IMR-90 (cell line): Measurements from ENCODE around the gene APBB1IP. TPM values are rescaled to one million over a fixed set of nuclear protein-coding genes. Genes with fewer than 3 reads are reported as not detected.

ENCODE experiments used
- ATAC-seq: fragments of 200-7000 bp; cut with Tn5 transposase; 2 replicates; pipeline ENCODE4 v1.9.1; 2020; ENCODE audit warnings: low read depth, mild to moderate bottlenecking, moderate library complexity
- Bru-seq: library from RNA; stranded (reverse); fragments of 400-500 nt; gene quantifications from one replicate; lab custom pipeline; 2021; lab: Mats Ljungman, UMichigan
- BruChase-seq, 2 experiments: library from RNA; stranded (reverse); fragments of 400-500 nt; gene quantifications; one replicate each; lab custom pipeline; 2021; lab: Mats Ljungman, UMichigan
- BruUV-seq: library from RNA; stranded (reverse); fragments of 400-500 nt; replicated peaks from 2 replicates; lab custom pipeline; 2021; lab: Mats Ljungman, UMichigan
- CTCF ChIA-PET: fragments of 300-600 bp; formaldehyde crosslinking; extraction: SDS; loops from one replicate; lab custom pipeline; 2021; ENCODE audit warnings: antibody characterized with exemption; lab: Yijun Ruan, JAX
- POLR2A ChIA-PET: fragments of 300-600 bp; sonication (Branson Sonifier 250); formaldehyde crosslinking; loops from one replicate; lab custom pipeline; 2022; ENCODE audit warnings: antibody characterized with exemption; ENCODE audit not compliant: unreplicated experiment; lab: Charles Lee
- DNase-seq: peaks from one replicate; pipeline ENCODE4 v3.0.0; 2013
- H2AFZ ChIP-seq: replicated peaks from 2 replicates; pipeline ENCODE3; 2013; ENCODE audit warnings: low read length, mild to moderate bottlenecking; ENCODE audit not compliant: poor library complexity
- H2AK5ac ChIP-seq: 2 replicates; pipeline ENCODE4 v1.6.1; 2013; ENCODE audit warnings: low read depth, low read length, inconsistent platforms
- H2AK9ac ChIP-seq: replicated peaks from 2 replicates; pipeline ENCODE3; 2013; ENCODE audit warnings: mild to moderate bottlenecking, low read depth, low read length, moderate library complexity; ENCODE audit not compliant: poor library complexity
- H2BK120ac ChIP-seq: 2 replicates; pipeline ENCODE4 v1.6.1; 2013; ENCODE audit warnings: low read depth, low read length, inconsistent platforms
- H2BK15ac ChIP-seq: 3 replicates; pipeline ENCODE4 v1.6.1; 2013; ENCODE audit warnings: low read depth, low read length, inconsistent platforms
- H2BK20ac ChIP-seq: 2 replicates; pipeline ENCODE4 v1.6.1; 2013; ENCODE audit warnings: low read depth, mild to moderate bottlenecking, inconsistent platforms, low read length, moderate library complexity
- H2BK5ac ChIP-seq: 2 replicates; pipeline ENCODE4 v1.6.1; 2013; ENCODE audit warnings: mild to moderate bottlenecking, low read depth, low read length, inconsistent platforms; ENCODE audit not compliant: poor library complexity, severe bottlenecking
- H3K14ac ChIP-seq: replicated peaks from 2 replicates; pipeline ENCODE4 v1.6.1; 2013; ENCODE audit warnings: low read depth, low read length, inconsistent platforms
- H3K18ac ChIP-seq: 2 replicates; pipeline ENCODE4 v1.6.1; 2013; ENCODE audit warnings: low read depth, low read length, control low read depth
- H3K23ac ChIP-seq: 2 replicates; pipeline ENCODE4 v1.6.1; 2013; ENCODE audit warnings: low read depth, low read length, inconsistent platforms
- H3K27ac ChIP-seq: 2 replicates; pipeline ENCODE4 v1.5.1; 2013; ENCODE audit warnings: mild to moderate bottlenecking, control low read depth, low read length; ENCODE audit not compliant: insufficient read depth
- H3K27me3 ChIP-seq: 2 replicates; pipeline ENCODE4 v1.6.1; 2013; ENCODE audit warnings: low read length; ENCODE audit not compliant: control insufficient read depth, insufficient read depth
- H3K36me3 ChIP-seq: 2 replicates; pipeline ENCODE4 v1.6.1; 2013; ENCODE audit warnings: low read length, mixed read lengths; ENCODE audit not compliant: control insufficient read depth, insufficient read depth
- H3K4ac ChIP-seq: 2 replicates; pipeline ENCODE4 v1.6.1; 2013; ENCODE audit warnings: low read depth, low read length, inconsistent platforms
- H3K4me1 ChIP-seq: 2 replicates; pipeline ENCODE4 v1.6.1; 2013; ENCODE audit warnings: low read length, mixed read lengths; ENCODE audit not compliant: control insufficient read depth, insufficient read depth
- H3K4me2 ChIP-seq: 2 replicates; pipeline ENCODE4 v1.6.1; 2013; ENCODE audit warnings: low read depth, mild to moderate bottlenecking, control low read depth, low read length, moderate library complexity
- H3K4me3 ChIP-seq: 2 replicates; pipeline ENCODE4 v1.5.1; 2013; ENCODE audit warnings: low read depth, mild to moderate bottlenecking, control low read depth, low read length, moderate library complexity; ENCODE audit not compliant: insufficient read depth
- H3K56ac ChIP-seq: 2 replicates; pipeline ENCODE4 v1.6.1; 2013; ENCODE audit warnings: low read length, inconsistent platforms; ENCODE audit not compliant: insufficient read depth; ENCODE audit errors: extremely low read depth
- H3K79me1 ChIP-seq, 2 experiments: 2 replicates each; pipeline ENCODE4 v1.6.1; 2013; ENCODE audit warnings: low read length in 2 of 2, inconsistent platforms in 1 of 2, low read depth in 1 of 2
- H3K9ac ChIP-seq: 2 replicates; pipeline ENCODE4 v1.6.1; 2013; ENCODE audit warnings: low read depth, low read length, control low read depth
- H3K9me1 ChIP-seq: 2 replicates; pipeline ENCODE4 v1.6.1; 2013; ENCODE audit warnings: low read length, inconsistent platforms; ENCODE audit not compliant: insufficient read depth
- H3K9me3 ChIP-seq: 2 replicates; pipeline ENCODE4 v1.6.1; 2013; ENCODE audit warnings: low read length; ENCODE audit not compliant: control insufficient read depth, insufficient read depth
- H4K20me1 ChIP-seq: 2 replicates; pipeline ENCODE4 v1.6.1; 2013; ENCODE audit warnings: low read length, inconsistent platforms; ENCODE audit not compliant: insufficient read depth
- H4K5ac ChIP-seq: 2 replicates; pipeline ENCODE4 v1.6.1; 2013; ENCODE audit warnings: mild to moderate bottlenecking, low read depth, low read length, control low read depth
- H4K8ac ChIP-seq, 2 experiments: 2 replicates each; pipeline ENCODE4 v1.6.1; 2013; ENCODE audit warnings: low read depth in 2 of 2, low read length in 2 of 2, control low read depth in 1 of 2, inconsistent platforms in 1 of 2
- H4K91ac ChIP-seq: 2 replicates; pipeline ENCODE4 v1.6.1; 2013; ENCODE audit warnings: low read depth, low read length, inconsistent platforms; ENCODE audit not compliant: insufficient read depth
- MXI1 ChIP-seq: IDR thresholded peaks from 2 replicates; pipeline ENCODE4 v1.6.1; 2012; ENCODE audit warnings: low read depth, mild to moderate bottlenecking, low read length, moderate library complexity, borderline replicate concordance
- NFE2L2 ChIP-seq: fragments of 150-350 bp; IDR thresholded peaks from 2 replicates; pipeline ENCODE4 v1.6.1; 2016; ENCODE audit warnings: low read depth, mild to moderate bottlenecking, low read length
- RAD21 ChIP-seq: IDR thresholded peaks from 2 replicates; pipeline ENCODE4 v1.6.1; 2012; ENCODE audit warnings: low read length, improper control_type of control experiment
- WGBS, 2 experiments: methylation state at CpG; one replicate each; pipeline versions ENCODE4 v1.1.5 to v1.1.7; 2013; ENCODE audit warnings: missing lambda C conversion rate in 2 of 2; ENCODE audit not compliant: insufficient read length in 1 of 2; ENCODE audit errors: extremely low coverage in 2 of 2; 5-methylcytosine and 5-hydroxymethylcytosine counted together
- dilution Hi-C: fragments of 300-500 bp; cut with HindIII; formaldehyde crosslinking; loops from one replicate; pipeline ENCODE4 v1.14.3; 2018; ENCODE audit warnings: low sequenced_read_pairs; ENCODE audit not compliant: unreplicated experiment
- in situ Hi-C: fragments of 300-500 bp; cut with MboI; formaldehyde crosslinking; loops from 3 replicates; pipeline ENCODE4 v1.14.3; 2019; ENCODE audit warnings: low sequenced_read_pairs, inconsistent platforms, mixed read lengths
- intact Hi-C: fragments of 100-400 bp; cut with micrococcal nuclease; formaldehyde crosslinking; loops from 2 replicates; pipeline ENCODE4 v1.10.0; 2022
- long read RNA-seq: library from polyadenylated mRNA; unstranded; transcript quantifications from one replicate; pipeline ENCODE4 v2.0.0, GENCODE V29; 2021; ENCODE audit not compliant: unreplicated experiment
- polyA plus RNA-seq, 3 experiments: library from polyadenylated mRNA; depleted of rRNA; stranded (reverse); fragments of >200 nt; gene quantifications; 2 replicates each; pipeline ENCODE4 v1.2.3, GENCODE V29; 2012; ENCODE audit warnings: low replicate concordance in 1 of 3
- total RNA-seq: library from RNA; depleted of rRNA; stranded (reverse); fragments of >200 nt; gene quantifications from 2 replicates; pipeline ENCODE4 v1.2.3, GENCODE V29; 2012; rRNA removed

APBB1IP gene
- total RNA-seq (not detected in 2 replicates), polyA plus RNA-seq (2012; rRNA removed) (not detected in 2 replicates), Bru-seq, nascent RNA (percentile 9 among the genes with signal in this experiment), BruChase-seq, experiment 1, labeled RNA remaining after a 6-hour chase (percentile 3 among the genes with signal in this experiment), BruChase-seq, experiment 2, labeled RNA remaining after a 2-hour chase (percentile 3 among the genes with signal in this experiment)
- polyA plus RNA-seq (2012; cell fraction: cytosol; rRNA removed): not detected in 2 replicates
- not detected in 2 replicates for polyA plus RNA-seq (2012; cell fraction: nucleus; rRNA removed; ENCODE audit: low replicate concordance)
- long read RNA-seq: 0 reads

GRCh38 chr10:26437637-26438461, at the start of gene APBB1IP:
APBB1IP (plus strand) TSS chr10:26438341; CDS start chr10:26492327, 53,986 bp downstream.
- H3K36me3 ChIP-seq: no peaks in the 10 kb centered on the region
- H2BK120ac ChIP-seq: no peak within 1 kb of the TSS
- H3K4me1 ChIP-seq: no peaks in the 10 kb centered on the region
- H3K9ac ChIP-seq: no peak within 1 kb of the TSS
- TF ChIP-seq NFE2L2 (no peak), RAD21 (no peak), MXI1 (no peak)
- no peak within 1 kb of the TSS for H3K14ac ChIP-seq
- no peak within 1 kb of the TSS for H4K5ac ChIP-seq
- H4K91ac ChIP-seq: no peak within 1 kb of the TSS
- no TSS peak for BruUV-seq
- H2AFZ ChIP-seq: peak within 1 kb of the TSS; percentile 23
- ChIA-PET CTCF (no interaction called here), POLR2A (no interaction called here)
- H2BK15ac ChIP-seq: no peak within 1 kb of the TSS
- no peak within 1 kb of the TSS for H3K4me3 ChIP-seq
- no peak for DNase-seq
- H3K56ac ChIP-seq: no peak within 1 kb of the TSS
- H4K20me1 ChIP-seq: no peaks in the 10 kb centered on the region
- no peak within 1 kb of the TSS for H3K4ac ChIP-seq
- no peaks in the 10 kb centered on the region for H3K9me1 ChIP-seq
- no peak within 1 kb of the TSS for H4K8ac ChIP-seq
- H2BK20ac ChIP-seq: no peak within 1 kb of the TSS
- in situ Hi-C loops: no loop called here
- no peak for ATAC-seq
- H3K23ac ChIP-seq: no peak within 1 kb of the TSS
- no peak within 1 kb of the TSS for H2AK5ac ChIP-seq
- H3K27ac ChIP-seq: no peak within 1 kb of the TSS
- H3K9me3 ChIP-seq: peaks cover 12% of the 10 kb centered on the region
- H3K27me3 ChIP-seq: no peaks in the 10 kb centered on the region
- H2AK9ac ChIP-seq: no peak within 1 kb of the TSS
- dilution Hi-C loops: no loop called here
- H3K79me1 ChIP-seq: no peaks in the 10 kb centered on the region
- WGBS, 2 experiments: 5% methylated on average over 6 of the region's 36 CpGs; no CpG with 5 or more reads in 1 of the 2 experiments
- no peak within 1 kb of the TSS for H3K4me2 ChIP-seq
- H2BK5ac ChIP-seq: no peak within 1 kb of the TSS
- no peak within 1 kb of the TSS for H3K18ac ChIP-seq
- intact Hi-C loops: no loop called here
